Keratinocyte (primary cell): Measurements from ENCODE around the gene MAP4K3. TPM values are rescaled to one million over a fixed set of nuclear protein-coding genes. Genes with fewer than 3 reads are reported as not detected.

Experiments
- DNase-seq: peaks from one replicate; pipeline ENCODE4 v3.0.0-alpha.2; 2011; ENCODE audit warnings: low read depth, missing footprints, low spot score
- FAIRE-seq: peaks from 2 replicates; lab custom pipeline; 2011; peaks lifted over from hg19 to GRCh38; lab: Jason Lieb, UNC
- H2AFZ ChIP-seq: 2 replicates; pipeline ENCODE4 v1.6.0; 2012; ENCODE audit warnings: low read length, control low read depth, inconsistent platforms; ENCODE audit not compliant: control insufficient read depth
- H3K27ac ChIP-seq: 2 replicates; pipeline ENCODE4 v1.5.1; 2011; ENCODE audit warnings: low read length; ENCODE audit not compliant: control insufficient read depth, insufficient read depth
- H3K27me3 ChIP-seq: 3 replicates; pipeline ENCODE4 v1.6.0; 2011; ENCODE audit warnings: low read length; ENCODE audit not compliant: control insufficient read depth, insufficient read depth; ENCODE audit errors: extremely low read depth
- H3K36me3 ChIP-seq, 2 experiments: 2 replicates in 1 of 2; 3 replicates in 1 of 2; pipeline ENCODE4 v1.5.1; 2011; ENCODE audit warnings: low read length in 2 of 2, mild to moderate bottlenecking in 1 of 2; ENCODE audit not compliant: control insufficient read depth in 2 of 2, insufficient read depth in 2 of 2; ENCODE audit errors: extremely low read depth in 1 of 2
- H3K4me1 ChIP-seq: 3 replicates; pipeline ENCODE4 v1.5.1; 2011; ENCODE audit warnings: low read length; ENCODE audit not compliant: control insufficient read depth, insufficient read depth; ENCODE audit errors: extremely low read depth
- H3K4me2 ChIP-seq: 3 replicates; pipeline ENCODE4 v1.6.0; 2011; ENCODE audit warnings: low read depth, low read length; ENCODE audit not compliant: control insufficient read depth, insufficient read depth; ENCODE audit errors: extremely low read depth
- H3K4me3 ChIP-seq, 3 experiments: fragments of 200-600 bp in 1 of 3; sonication (generic) in 1 of 3; 2 replicates in 2 of 3; 3 replicates in 1 of 3; pipeline ENCODE4 v1.5.1; 2011 to 2016; ENCODE audit warnings: low read length in 3 of 3, mild to moderate bottlenecking in 3 of 3, control low read depth in 2 of 3, inconsistent platforms in 1 of 3, low read depth in 1 of 3, mixed read lengths in 1 of 3, mixed run types in 1 of 3, moderate library complexity in 1 of 3; ENCODE audit not compliant: control insufficient read depth in 2 of 3, insufficient read depth in 2 of 3; ENCODE audit errors: extremely low read depth in 1 of 3
- H3K79me2 ChIP-seq: 2 replicates; pipeline ENCODE4 v1.6.0; 2012; ENCODE audit warnings: low read length; ENCODE audit not compliant: control insufficient read depth, insufficient read depth
- H3K9ac ChIP-seq: 3 replicates; pipeline ENCODE4 v1.6.0; 2011; ENCODE audit warnings: low read length; ENCODE audit not compliant: control insufficient read depth, insufficient read depth; ENCODE audit errors: extremely low read depth
- H3K9me1 ChIP-seq: 3 replicates; pipeline ENCODE4 v1.6.0; 2011; ENCODE audit warnings: low read length; ENCODE audit not compliant: control insufficient read depth, insufficient read depth; ENCODE audit errors: extremely low read depth
- H3K9me3 ChIP-seq: 2 replicates; pipeline ENCODE4 v1.5.1; 2012; ENCODE audit warnings: low read depth, low read length; ENCODE audit not compliant: control insufficient read depth
- H4K20me1 ChIP-seq: 3 replicates; pipeline ENCODE4 v1.6.0; 2011; ENCODE audit warnings: low read length; ENCODE audit not compliant: control insufficient read depth, insufficient read depth; ENCODE audit errors: extremely low read depth
- EZH2 ChIP-seq: IDR thresholded peaks from one replicate; pipeline ENCODE4 v1.6.1; 2012; ENCODE audit warnings: inconsistent platforms, mild to moderate bottlenecking, low read length, moderate library complexity
- dilution Hi-C: fragments of 300-500 bp; cut with MboI; formaldehyde crosslinking; loops from one replicate; pipeline ENCODE4 v1.7.0; 2020; ENCODE audit warnings: low sequenced_read_pairs; ENCODE audit not compliant: extremely low pct_ligation_motif_present
- polyA plus RNA-seq, 5 experiments: library from polyadenylated mRNA; depleted of rRNA in 3 of 5; stranded (reverse) in 3 of 5; stranded (forward) in 1 of 5; unstranded in 1 of 5; fragments of >200 nt; gene quantifications; 1 replicate in 1 of 5; 2 replicates in 3 of 5; 3 replicates in 1 of 5; pipeline versions ENCODE4 v1.2.1 to v1.2.3, GENCODE V29; 2011 to 2012; ENCODE audit warnings: missing spikeins in 2 of 5, low read depth in 1 of 5, low replicate concordance in 1 of 5
- TF ChIP-seq, protein P1 (sequence below), 3 experiments: IDR thresholded peaks in 1 of 3; conservative IDR thresholded peaks in 1 of 3; optimal IDR thresholded peaks in 1 of 3; 2 replicates in 2 of 3; 3 replicates in 1 of 3; pipeline versions ENCODE3 to v1.5.1; 2011; ENCODE audit warnings: low read length in 3 of 3, mild to moderate bottlenecking in 3 of 3, moderate library complexity in 2 of 3, control low read depth in 1 of 3, inconsistent platforms in 1 of 3; ENCODE audit not compliant: insufficient read depth in 2 of 3; ENCODE audit errors: extremely low read depth in 1 of 3

Gene MAP4K3
- polyA plus RNA-seq, 1 donor (not counting 4 experiments of a cell fraction or from before 2014, with no cell fraction given): 19.4 TPM

DNA sequence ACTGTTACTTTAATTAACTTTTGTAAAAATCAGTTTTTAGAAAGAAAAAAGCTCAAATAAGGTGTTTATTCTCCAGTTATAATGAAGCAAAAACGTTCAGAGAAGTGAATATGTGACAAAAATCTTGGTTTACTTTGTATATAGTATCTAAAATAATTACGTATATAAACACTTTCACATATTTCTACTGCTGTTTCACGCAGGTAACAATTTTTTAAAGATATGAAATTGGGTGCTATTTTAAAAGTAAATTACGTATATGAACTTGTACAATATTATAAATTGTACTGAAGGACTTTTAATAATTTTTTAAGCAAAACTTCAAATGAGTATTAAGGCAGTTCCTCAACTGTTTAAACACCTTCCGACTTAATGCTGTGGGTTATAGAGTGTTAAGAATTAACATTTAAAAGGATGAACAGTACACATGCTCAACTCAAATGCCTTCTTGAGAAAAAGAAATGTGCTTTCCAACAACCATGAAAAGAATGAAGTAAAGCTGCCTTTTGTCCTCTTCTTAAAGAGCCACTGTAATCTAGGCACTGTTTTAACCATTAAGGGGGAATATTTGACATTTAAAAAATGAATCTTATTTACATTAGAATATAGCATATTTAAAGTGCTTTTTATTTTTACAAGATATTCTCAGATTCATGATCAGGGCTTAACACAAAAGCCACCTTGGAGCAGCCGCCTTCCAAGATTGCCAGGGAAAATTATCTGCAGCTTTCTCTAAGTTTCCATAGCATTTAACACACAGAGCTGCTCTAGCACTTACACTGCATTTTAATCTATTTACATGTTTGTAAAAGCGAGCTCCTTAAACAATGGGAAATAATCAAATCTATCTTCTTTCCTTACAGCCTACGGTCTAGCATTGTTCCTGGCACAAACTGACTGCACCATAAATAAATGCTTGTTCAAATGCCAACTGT lies 136.8 kb downstream of the MAP4K3 start:
- no peaks in the 10 kb centered on the region for H4K20me1 ChIP-seq
- no peaks in the 10 kb centered on the region for H3K9me1 ChIP-seq
- no peaks in the 10 kb centered on the region for H3K79me2 ChIP-seq
- DNase-seq (no peak), FAIRE-seq (no peak)
- no peak for TF ChIP-seq EZH2
- TF ChIP-seq, protein P1, sequence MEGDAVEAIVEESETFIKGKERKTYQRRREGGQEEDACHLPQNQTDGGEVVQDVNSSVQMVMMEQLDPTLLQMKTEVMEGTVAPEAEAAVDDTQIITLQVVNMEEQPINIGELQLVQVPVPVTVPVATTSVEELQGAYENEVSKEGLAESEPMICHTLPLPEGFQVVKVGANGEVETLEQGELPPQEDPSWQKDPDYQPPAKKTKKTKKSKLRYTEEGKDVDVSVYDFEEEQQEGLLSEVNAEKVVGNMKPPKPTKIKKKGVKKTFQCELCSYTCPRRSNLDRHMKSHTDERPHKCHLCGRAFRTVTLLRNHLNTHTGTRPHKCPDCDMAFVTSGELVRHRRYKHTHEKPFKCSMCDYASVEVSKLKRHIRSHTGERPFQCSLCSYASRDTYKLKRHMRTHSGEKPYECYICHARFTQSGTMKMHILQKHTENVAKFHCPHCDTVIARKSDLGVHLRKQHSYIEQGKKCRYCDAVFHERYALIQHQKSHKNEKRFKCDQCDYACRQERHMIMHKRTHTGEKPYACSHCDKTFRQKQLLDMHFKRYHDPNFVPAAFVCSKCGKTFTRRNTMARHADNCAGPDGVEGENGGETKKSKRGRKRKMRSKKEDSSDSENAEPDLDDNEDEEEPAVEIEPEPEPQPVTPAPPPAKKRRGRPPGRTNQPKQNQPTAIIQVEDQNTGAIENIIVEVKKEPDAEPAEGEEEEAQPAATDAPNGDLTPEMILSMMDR (optimal IDR thresholded peaks at IDR 0.05 in 1 of 3, IDR thresholded peaks at IDR 0.05 in 1 of 3, conservative IDR thresholded peaks at IDR 0.05 in 1 of 3; ENCODE audit: extremely low read depth in 1 of 3, insufficient read depth in 2 of 3, low read length in 3 of 3): no peak
- no peaks in the 10 kb centered on the region for H3K36me3 ChIP-seq
- no peaks in the 10 kb centered on the region for H3K27me3 ChIP-seq
- no peaks in the 10 kb centered on the region for H3K9me3 ChIP-seq
- no peak overlapping the region for H3K4me2 ChIP-seq
- H2AFZ ChIP-seq: no peak overlapping the region
- H3K27ac ChIP-seq: no peak overlapping the region
- H3K4me3 ChIP-seq: no peak overlapping the region
- no peak overlapping the region for H3K9ac ChIP-seq
- no peaks in the 10 kb centered on the region for H3K4me1 ChIP-seq
- dilution Hi-C loops: no loop called here

DNA sequence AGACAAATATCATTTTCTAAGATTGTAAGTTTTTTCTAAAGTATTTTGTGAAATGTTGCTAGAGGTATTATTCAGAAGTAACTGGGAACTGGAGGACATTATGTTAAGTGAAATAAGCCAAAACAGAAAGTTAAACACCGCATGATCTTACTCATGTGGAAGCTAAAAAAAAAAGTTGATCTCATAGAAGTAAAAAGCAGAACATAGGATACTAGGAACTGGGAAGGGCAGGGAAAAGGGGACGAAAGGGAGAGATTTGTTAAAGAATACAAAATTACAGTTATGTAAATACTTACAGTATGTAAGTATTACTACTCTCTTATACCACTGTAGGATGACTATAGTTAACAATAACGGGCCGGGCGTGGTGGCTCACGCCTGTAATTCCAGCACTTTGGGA lies 146.7 kb downstream of the MAP4K3 start:
- H3K79me2 ChIP-seq: no peaks in the 10 kb centered on the region
- DNase-seq (no peak), FAIRE-seq (no peak)
- H3K9me3 ChIP-seq: no peaks in the 10 kb centered on the region
- H2AFZ ChIP-seq: no peak overlapping the region
- H3K36me3 ChIP-seq: peaks cover 7 to 9% of the 10 kb centered on the region in 2 experiments
- H3K4me2 ChIP-seq: no peak overlapping the region
- TF ChIP-seq, protein P1 (optimal IDR thresholded peaks at IDR 0.05 in 1 of 3, IDR thresholded peaks at IDR 0.05 in 1 of 3, conservative IDR thresholded peaks at IDR 0.05 in 1 of 3; ENCODE audit: extremely low read depth in 1 of 3, insufficient read depth in 2 of 3, low read length in 3 of 3): no peak
- TF ChIP-seq EZH2: no peak
- H3K9me1 ChIP-seq: no peaks in the 10 kb centered on the region
- no peaks in the 10 kb centered on the region for H3K27me3 ChIP-seq
- no peak overlapping the region for H3K27ac ChIP-seq
- no peak overlapping the region for H3K4me3 ChIP-seq
- no peaks in the 10 kb centered on the region for H4K20me1 ChIP-seq
- dilution Hi-C loops: no loop called here
- H3K9ac ChIP-seq: no peak overlapping the region
- no peaks in the 10 kb centered on the region for H3K4me1 ChIP-seq
